Liver (tissue), 3 donors: ENCODE data around the gene TIAM1.

Source experiments
- JUND ChIP-seq, 2 donors: IDR thresholded peaks; 2 replicates each; pipeline ENCODE4 v1.6.1; 2016; ENCODE audit warnings: antibody characterized with exemption in 2 of 2
- RAD21 ChIP-seq, 2 donors: IDR thresholded peaks; 2 replicates each; pipeline ENCODE4 v1.6.1; 2016; ENCODE audit warnings: antibody characterized with exemption in 2 of 2, mild to moderate bottlenecking in 2 of 2
- SP1 ChIP-seq: IDR thresholded peaks from 2 replicates; pipeline ENCODE4 v1.6.1; 2018; ENCODE audit warnings: antibody characterized with exemption, mild to moderate bottlenecking
- TAF1 ChIP-seq: conservative IDR thresholded peaks from 2 replicates; pipeline ENCODE4 v1.6.1; 2016; ENCODE audit warnings: antibody characterized with exemption, mild to moderate bottlenecking
- TF ChIP-seq, protein P1 (sequence below): fragments of 150-350 bp; IDR thresholded peaks from 2 replicates; pipeline ENCODE4 v1.5.1; 2017; ENCODE audit warnings: improper control_type of control experiment, low read depth, low read length; ENCODE audit not compliant: missing input control
- TF ChIP-seq, protein P2 (sequence below): IDR thresholded peaks from 2 replicates; pipeline ENCODE4 v1.6.1; 2016; ENCODE audit warnings: antibody characterized with exemption
- donor health status: healthy.
- donor health status: healthy.

DNA sequence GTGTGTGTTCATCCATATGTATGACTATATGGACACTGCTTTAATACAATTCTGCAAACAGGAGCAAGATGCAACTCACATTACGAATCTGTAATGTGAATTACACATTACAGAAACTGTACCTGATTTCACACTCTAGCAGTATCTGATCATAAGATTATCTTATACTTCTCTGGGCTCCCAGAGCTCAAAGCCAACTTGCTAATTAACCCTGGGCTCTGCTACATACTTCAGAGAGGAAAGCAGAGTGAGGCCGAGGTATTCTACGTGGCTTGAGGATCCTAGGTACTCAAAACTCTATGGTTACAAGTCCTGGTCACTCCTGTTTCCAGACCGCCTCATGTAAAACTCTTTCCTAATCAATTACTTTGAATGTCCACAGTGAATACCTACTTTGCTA is 156.6 kb downstream of the TIAM1 start:
- TF ChIP-seq, protein P1, sequence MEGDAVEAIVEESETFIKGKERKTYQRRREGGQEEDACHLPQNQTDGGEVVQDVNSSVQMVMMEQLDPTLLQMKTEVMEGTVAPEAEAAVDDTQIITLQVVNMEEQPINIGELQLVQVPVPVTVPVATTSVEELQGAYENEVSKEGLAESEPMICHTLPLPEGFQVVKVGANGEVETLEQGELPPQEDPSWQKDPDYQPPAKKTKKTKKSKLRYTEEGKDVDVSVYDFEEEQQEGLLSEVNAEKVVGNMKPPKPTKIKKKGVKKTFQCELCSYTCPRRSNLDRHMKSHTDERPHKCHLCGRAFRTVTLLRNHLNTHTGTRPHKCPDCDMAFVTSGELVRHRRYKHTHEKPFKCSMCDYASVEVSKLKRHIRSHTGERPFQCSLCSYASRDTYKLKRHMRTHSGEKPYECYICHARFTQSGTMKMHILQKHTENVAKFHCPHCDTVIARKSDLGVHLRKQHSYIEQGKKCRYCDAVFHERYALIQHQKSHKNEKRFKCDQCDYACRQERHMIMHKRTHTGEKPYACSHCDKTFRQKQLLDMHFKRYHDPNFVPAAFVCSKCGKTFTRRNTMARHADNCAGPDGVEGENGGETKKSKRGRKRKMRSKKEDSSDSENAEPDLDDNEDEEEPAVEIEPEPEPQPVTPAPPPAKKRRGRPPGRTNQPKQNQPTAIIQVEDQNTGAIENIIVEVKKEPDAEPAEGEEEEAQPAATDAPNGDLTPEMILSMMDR: no peak
- TF ChIP-seq JUND (IDR thresholded peaks at IDR 0.05) (no peak), RAD21 (IDR thresholded peaks at IDR 0.05) (no peak), SP1 (no peak), TAF1 (no peak)
- TF ChIP-seq, protein P2, sequence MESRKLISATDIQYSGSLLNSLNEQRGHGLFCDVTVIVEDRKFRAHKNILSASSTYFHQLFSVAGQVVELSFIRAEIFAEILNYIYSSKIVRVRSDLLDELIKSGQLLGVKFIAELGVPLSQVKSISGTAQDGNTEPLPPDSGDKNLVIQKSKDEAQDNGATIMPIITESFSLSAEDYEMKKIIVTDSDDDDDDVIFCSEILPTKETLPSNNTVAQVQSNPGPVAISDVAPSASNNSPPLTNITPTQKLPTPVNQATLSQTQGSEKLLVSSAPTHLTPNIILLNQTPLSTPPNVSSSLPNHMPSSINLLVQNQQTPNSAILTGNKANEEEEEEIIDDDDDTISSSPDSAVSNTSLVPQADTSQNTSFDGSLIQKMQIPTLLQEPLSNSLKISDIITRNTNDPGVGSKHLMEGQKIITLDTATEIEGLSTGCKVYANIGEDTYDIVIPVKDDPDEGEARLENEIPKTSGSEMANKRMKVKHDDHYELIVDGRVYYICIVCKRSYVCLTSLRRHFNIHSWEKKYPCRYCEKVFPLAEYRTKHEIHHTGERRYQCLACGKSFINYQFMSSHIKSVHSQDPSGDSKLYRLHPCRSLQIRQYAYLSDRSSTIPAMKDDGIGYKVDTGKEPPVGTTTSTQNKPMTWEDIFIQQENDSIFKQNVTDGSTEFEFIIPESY: no peak
